Measurements from ENCODE around the gene TSSC4. TPM values are rescaled to one million over a fixed set of nuclear protein-coding genes. Genes with fewer than 3 reads are reported as not detected.

TSSC4 gene
- total RNA-seq, 1 experiment from 2014 or later: 60.9 TPM

GRCh38 chr11:2395856-2396255 is 4.7 kb upstream of the TSSC4 start:
- Mint-ChIP-seq H3K9me3 (ENCODE audit: unreplicated experiment) (no peaks in the 10 kb centered on the region), H3K27ac (ENCODE audit: unreplicated experiment) (no peak overlapping the region), H3K27me3 (ENCODE audit: insufficient read depth, unreplicated experiment) (no peaks in the 10 kb centered on the region), H3K4me1 (ENCODE audit: low read depth, unreplicated experiment) (peaks cover under 1% of the 10 kb centered on the region), H3K4me3 (ENCODE audit: unreplicated experiment) (no peak overlapping the region), H3K36me3 (ENCODE audit: insufficient read depth, unreplicated experiment) (peaks cover 52% of the 10 kb centered on the region)
- ChIA-PET POLR2A (no interaction called here), CTCF (interaction anchor here (0.5 kb wide), 1 partner anchor 18 kb away, joined by 3 read pairs; no protein-coding TSS in a partner anchor)
- Histone ChIP-seq H3K36me3 (ENCODE audit: control insufficient read depth, insufficient read depth, low read length) (no peaks in the 10 kb centered on the region; the same call in 1 of the 2 replicates), H3K27me3 (replicated peaks; ENCODE audit: control insufficient read depth, insufficient read depth, low read length) (no peaks in the 10 kb centered on the region), H3K9me3 (no peaks in the 10 kb centered on the region), H3K4me1 (peaks cover 10% of the 10 kb centered on the region; the same call in 1 of the 2 replicates), H3K4me3 (ENCODE audit: low read depth, low read length) (no peak overlapping the region)
- no peak for TF ChIP-seq CTCF (IDR thresholded peaks at IDR 0.05; ENCODE audit: insufficient read depth in 1 of 2, low read depth in 1 of 2, low read length in 1 of 2, severe bottlenecking in 1 of 2, unreplicated experiment in 1 of 2)
- no TSS peak for BruUV-seq (replicated peaks)
- intact Hi-C loops (cut with micrococcal nuclease; ENCODE audit: unreplicated experiment): no loop called here
- DNase-seq: no peak

- BruUV-seq (replicated peaks): no TSS peak
- intact Hi-C loops (cut with micrococcal nuclease; ENCODE audit: unreplicated experiment): no loop called here
- no peaks in the 10 kb centered on the region for H3K27me3 ChIP-seq (replicated peaks; ENCODE audit: control insufficient read depth, insufficient read depth, low read length)
- peaks cover 10% of the 10 kb centered on the region; the same call in 1 of the 2 replicates for H3K4me1 ChIP-seq
- POLR2A ChIA-PET: no interaction called here
- Mint-ChIP-seq H3K36me3 (ENCODE audit: insufficient read depth, unreplicated experiment) (peaks cover 51% of the 10 kb centered on the region), H3K27ac (ENCODE audit: unreplicated experiment) (no peak overlapping the region), H3K27me3 (ENCODE audit: insufficient read depth, unreplicated experiment) (no peaks in the 10 kb centered on the region), H3K4me1 (ENCODE audit: low read depth, unreplicated experiment) (no peaks in the 10 kb centered on the region), H3K4me3 (ENCODE audit: unreplicated experiment) (no peak overlapping the region), H3K9me3 (ENCODE audit: unreplicated experiment) (no peaks in the 10 kb centered on the region)
- H3K4me3 ChIP-seq (ENCODE audit: low read depth, low read length): no peak overlapping the region
- H3K9me3 ChIP-seq: no peaks in the 10 kb centered on the region
- no peak for TF ChIP-seq CTCF (IDR thresholded peaks at IDR 0.05; ENCODE audit: insufficient read depth in 1 of 2, low read depth in 1 of 2, low read length in 1 of 2, severe bottlenecking in 1 of 2, unreplicated experiment in 1 of 2)
- H3K36me3 ChIP-seq (ENCODE audit: control insufficient read depth, insufficient read depth, low read length): no peaks in the 10 kb centered on the region; the same call in 1 of the 2 replicates
- DNase-seq: no peak
- CTCF ChIA-PET: no interaction called here
Measured at GRCh38 chr11:2396471-2396870, 4.1 kb upstream of the TSSC4 start.

GRCh38 chr11:2397005-2397404 is 3.5 kb upstream of the TSSC4 start:
- intact Hi-C loops (cut with micrococcal nuclease; ENCODE audit: unreplicated experiment): no loop called here
- Histone ChIP-seq H3K4me1 (peaks cover 14% of the 10 kb centered on the region), H3K27me3 (replicated peaks; ENCODE audit: control insufficient read depth, insufficient read depth, low read length) (no peaks in the 10 kb centered on the region), H3K36me3 (ENCODE audit: control insufficient read depth, insufficient read depth, low read length) (no peaks in the 10 kb centered on the region; the same call in 1 of the 2 replicates), H3K4me3 (ENCODE audit: low read depth, low read length) (no peak overlapping the region), H3K9me3 (no peaks in the 10 kb centered on the region)
- Mint-ChIP-seq H3K9me3 (ENCODE audit: unreplicated experiment) (no peaks in the 10 kb centered on the region), H3K4me1 (ENCODE audit: low read depth, unreplicated experiment) (no peaks in the 10 kb centered on the region), H3K27ac (ENCODE audit: unreplicated experiment) (no peak overlapping the region), H3K27me3 (ENCODE audit: insufficient read depth, unreplicated experiment) (no peaks in the 10 kb centered on the region), H3K4me3 (ENCODE audit: unreplicated experiment) (no peak overlapping the region), H3K36me3 (ENCODE audit: insufficient read depth, unreplicated experiment) (peaks cover 47% of the 10 kb centered on the region)
- no peak for DNase-seq
- CTCF ChIA-PET: interaction anchor here (0.6 kb wide), 1 partner anchor 702 kb away, joined by 4 read pairs; no protein-coding TSS in a partner anchor
- POLR2A ChIA-PET: interaction anchor here (0.6 kb wide), 1 partner anchor 11 kb away, joined by 5 read pairs; no protein-coding TSS in a partner anchor
- TF ChIP-seq CTCF (IDR thresholded peaks at IDR 0.05; ENCODE audit: insufficient read depth in 1 of 2, low read depth in 1 of 2, low read length in 1 of 2, severe bottlenecking in 1 of 2, unreplicated experiment in 1 of 2): no peak
- BruUV-seq (replicated peaks): TSS peak; percentile 65
